CD4-positive, alpha-beta T cell treated with Interleukin-2 at 100 ng/mL for 4 hours (primary cell): ENCODE measurements around the gene LAMTOR4.

Experiments
- DNase-seq: peaks from one replicate; pipeline ENCODE4 v3.0.0-alpha.2; 2020; ENCODE audit warnings: low spot score

The LAMTOR4 gene

DNA sequence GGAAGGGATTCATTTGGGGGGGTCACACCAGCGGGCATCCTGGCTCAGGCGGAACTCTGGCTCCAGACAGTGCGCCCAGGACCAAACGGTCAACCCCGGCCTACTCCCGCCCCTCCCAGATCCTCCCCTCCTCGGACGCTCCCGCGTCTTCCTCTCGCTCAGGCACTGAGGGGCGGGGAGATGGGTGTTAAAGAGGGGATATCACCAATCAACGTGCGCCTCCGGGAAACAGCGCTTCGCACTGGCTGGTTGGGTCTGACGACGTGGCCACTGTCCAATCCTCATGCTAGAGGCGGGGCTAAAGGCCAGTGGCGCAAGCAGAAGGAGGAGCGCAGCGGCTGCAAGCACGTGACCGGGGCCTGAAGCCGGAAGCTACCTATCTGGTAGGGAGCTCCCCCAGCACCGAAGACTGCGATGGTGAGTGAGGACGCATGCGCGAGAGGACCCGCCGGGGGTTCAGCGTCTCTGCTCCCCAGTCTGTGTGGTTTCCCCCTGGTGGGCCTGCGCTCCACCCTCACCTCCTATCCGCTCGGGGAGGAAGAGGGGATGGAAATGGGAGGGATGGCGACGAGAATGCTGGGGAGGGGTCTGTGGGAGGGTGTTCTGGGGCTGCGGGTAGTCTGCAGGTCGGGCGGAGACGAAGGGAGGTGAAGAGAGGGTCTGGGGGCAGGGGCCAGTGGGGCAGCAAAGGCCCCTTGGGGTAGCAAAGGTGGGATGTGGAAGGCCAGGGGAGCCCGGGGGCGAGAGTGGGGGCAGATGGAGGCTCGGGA lies at the start of gene LAMTOR4:
Gene LAMTOR4, plus strand, starts transcription at position 360 of the 770 bp plus-strand sequence. Its CDS starts 55 bp downstream, at position 415.
- peak; percentile 98 for DNase-seq

DNA sequence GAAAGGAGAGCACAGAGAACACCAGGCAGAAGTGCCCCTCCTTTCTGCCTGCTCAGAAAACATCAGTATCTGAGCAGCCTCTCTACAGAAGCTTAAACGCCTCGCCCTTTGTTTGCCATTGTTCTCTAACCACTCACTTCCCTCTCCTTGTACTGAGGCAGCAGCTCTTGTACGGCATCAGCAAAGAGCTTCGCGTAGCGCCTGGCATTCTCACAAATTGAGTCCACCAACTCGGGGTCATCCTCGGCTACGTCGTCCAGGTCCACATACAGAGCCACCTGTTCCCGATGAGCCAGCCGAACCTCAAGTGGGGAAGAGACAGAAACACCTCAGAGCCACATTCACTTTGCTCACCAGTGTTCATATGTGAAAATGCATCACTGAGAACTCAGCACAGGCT lies 49.3 kb upstream of the LAMTOR4 start:
- no peak for DNase-seq

DNA sequence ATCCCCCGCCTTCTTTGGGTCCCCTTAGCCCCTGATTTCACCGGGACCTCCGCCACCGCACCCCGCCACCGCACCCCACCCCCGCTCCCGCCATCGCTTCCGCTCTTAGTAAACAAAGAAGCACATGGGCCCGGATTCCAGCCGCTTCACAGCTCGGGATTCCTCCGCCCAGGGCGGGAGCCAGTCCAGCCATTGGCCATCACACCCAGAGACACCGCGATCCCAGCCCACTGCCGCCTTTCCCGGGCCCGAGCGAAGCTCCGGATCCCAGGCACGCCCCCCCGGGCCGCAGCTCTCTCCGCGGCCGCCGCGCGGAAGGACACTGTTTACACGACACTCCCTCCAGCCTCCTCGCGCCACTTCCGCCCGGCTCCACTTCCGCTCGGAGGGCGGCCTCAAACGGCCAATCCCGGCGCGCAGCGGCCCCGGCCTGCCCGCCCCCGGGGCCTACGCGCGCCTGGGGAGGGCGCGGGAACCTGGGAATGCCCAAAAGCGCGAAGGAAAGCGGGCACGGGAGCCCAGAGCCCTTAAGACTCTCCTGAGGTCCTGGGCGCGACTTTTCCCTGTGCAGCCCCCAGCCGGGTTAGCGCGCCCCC lies 48.2 kb upstream of the LAMTOR4 start:
- DNase-seq, result peak; percentile 85

GRCh38 chr7:100101016-100101862 lies 47.5 kb upstream of the LAMTOR4 start, which contains the start of the genes AP4M1 and MCM7:
Gene AP4M1, plus strand, starts transcription at chr7:100101643. Its CDS starts 72 bp downstream, at chr7:100101715.
Gene MCM7, minus strand, starts transcription at chr7:100101397. Its CDS starts 103 bp downstream, at chr7:100101294.
- peak; percentile 97 for DNase-seq

GRCh38 chr7:100102950-100103840 lies 45.5 kb upstream of the LAMTOR4 start:
- no peak for DNase-seq

DNA sequence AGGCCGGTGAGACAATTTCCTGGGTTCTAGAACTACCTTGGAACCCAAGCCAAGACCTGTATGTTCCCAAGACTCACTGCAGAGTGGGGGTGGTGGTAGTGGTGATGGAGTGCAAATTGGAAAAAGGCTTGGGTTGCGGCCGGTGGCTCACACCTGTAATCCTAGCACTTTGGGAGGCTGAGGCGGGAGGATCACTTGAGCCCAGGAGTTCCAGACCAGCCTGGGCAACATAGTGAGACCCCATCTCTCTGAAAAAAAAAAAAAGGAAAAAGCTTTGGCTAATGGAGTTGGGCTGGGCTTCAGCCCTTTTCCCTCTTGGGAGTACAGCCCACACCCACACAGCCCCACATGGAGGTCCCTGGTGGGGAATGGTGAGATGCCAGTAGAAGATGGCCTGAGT lies 43.2 kb upstream of the LAMTOR4 start:
- no peak for DNase-seq

DNA sequence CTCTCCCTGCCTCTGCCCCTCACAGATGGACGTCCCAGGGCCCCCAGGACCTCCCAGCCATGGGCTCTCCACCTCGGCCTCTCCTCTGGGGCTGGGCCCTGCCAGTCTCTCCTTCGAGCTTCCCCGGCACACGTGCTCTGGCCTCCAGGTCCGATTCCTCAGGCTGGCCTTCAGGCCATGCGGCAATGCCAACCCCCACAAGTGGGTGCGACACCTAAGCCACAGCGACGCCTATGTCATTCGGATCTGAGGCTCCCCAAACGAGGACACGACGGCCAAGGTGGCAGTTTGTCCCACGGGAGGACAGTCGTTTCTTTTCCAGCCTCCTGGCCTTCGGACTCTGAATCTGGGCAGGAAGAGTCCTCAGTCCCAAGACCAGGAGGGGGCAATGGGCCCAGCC lies 42.1 kb upstream of the LAMTOR4 start:
- no peak for DNase-seq

GRCh38 chr7:100107125-100107737 lies 41.5 kb upstream of the LAMTOR4 start:
- no peak for DNase-seq

- no peak for DNase-seq
Measured at GRCh38 chr7:100107890-100108289, 40.8 kb upstream of the LAMTOR4 start.

DNA sequence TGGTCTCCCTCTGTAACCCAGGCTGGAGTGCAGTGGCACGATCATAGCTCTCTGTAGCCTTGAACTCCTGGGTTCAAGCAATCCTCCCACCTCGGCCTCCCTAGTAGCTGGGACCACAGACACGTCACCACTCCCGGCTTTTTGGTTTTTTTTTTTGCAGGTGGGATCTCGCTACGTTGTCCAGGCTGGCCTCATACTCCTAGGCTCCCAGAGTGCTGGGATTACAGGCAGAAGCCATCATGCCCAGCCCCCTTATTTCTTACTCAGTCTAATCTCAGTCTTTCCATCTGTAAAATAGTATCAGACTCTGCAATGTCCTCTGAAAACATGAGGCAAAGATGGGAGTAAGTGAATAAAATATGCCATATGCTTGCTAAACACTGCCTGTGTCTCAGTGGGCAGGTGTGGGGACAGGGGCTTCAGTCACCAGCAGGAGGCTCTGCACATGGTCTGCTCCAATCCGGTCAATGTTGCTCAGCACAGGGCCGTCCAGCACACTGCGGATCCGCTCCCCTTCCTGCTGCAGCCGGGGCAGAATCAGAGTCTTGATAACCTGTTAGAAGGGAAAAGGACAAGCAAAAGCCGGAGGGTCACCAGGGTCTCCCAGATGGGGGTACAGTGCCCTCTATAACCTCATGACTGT lies 39.1 kb upstream of the LAMTOR4 start:
- DNase-seq, result no peak

DNA sequence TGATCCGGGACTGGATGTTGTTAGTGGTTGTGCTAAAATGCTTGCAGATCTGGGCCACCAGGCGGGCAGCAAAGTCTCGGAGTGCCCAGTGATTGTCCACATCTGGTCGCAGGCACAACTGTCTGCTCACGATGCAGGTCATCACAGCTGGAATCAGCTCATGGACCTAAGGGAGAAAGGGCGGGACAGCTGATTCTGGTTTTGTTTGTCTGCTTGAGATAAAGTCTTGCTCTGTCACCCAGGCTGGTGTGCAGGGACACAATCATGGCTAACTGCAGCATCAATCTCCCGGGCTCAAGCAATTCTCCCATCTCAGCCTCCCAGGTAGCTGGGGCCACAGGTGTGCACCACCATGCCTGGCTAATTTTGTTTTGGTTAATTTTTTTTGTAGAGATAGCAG lies 37.6 kb upstream of the LAMTOR4 start:
- no peak for DNase-seq

GRCh38 chr7:100111914-100112313 lies 36.8 kb upstream of the LAMTOR4 start:
- DNase-seq, result no peak

DNA sequence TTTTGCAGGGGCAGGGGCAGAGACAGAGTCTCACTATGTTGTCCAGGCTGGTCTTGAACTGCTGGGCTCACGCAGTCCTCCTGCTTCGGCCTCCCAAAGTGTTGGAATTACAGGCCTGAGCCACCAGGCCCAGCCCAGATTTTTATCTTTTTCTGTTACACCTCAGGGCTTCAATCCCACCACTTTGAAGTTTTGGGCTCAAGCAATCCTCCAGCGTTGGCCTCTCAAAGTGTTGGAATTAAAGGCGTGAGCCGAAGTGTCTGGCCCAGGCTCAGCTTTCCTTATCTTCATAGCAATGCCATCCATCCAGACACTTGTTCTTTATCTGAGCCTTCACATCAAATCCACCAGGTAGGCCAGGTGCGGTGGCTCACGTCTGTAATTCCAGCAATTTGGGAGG lies 33.7 kb upstream of the LAMTOR4 start:
- DNase-seq, result no peak

DNA sequence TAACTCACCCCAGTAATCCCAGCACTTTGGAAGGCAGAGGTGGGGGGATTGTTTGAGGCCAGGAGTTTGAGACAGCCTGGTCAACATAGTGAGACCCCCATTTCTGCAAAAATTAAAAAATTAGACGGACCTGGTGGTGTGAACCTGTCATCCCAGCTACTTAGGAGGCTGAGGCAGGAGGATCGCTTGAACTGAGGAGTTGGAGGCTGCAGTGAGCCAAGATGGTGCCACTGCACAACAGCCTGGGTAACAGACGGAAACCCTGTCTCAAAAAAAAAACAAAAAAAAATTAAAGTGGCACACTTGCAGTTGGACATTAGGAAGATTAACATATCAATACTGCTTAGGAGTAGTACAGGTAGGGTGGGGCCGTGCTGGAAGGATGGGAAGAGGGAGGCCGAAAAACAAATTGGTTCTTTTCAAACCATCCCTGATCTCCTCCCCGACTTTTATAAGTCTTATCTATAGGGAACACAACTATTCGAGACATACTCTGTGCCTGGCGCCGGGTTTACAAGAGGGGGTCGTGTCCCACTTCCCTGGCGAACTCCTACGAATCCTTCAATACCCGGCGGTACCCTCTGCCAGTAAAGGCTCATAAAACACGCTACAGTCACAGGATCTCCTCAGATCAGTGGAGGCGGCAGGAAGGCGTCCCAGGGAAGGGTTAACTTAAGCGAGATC lies 30.2 kb upstream of the LAMTOR4 start:
- no peak for DNase-seq

DNA sequence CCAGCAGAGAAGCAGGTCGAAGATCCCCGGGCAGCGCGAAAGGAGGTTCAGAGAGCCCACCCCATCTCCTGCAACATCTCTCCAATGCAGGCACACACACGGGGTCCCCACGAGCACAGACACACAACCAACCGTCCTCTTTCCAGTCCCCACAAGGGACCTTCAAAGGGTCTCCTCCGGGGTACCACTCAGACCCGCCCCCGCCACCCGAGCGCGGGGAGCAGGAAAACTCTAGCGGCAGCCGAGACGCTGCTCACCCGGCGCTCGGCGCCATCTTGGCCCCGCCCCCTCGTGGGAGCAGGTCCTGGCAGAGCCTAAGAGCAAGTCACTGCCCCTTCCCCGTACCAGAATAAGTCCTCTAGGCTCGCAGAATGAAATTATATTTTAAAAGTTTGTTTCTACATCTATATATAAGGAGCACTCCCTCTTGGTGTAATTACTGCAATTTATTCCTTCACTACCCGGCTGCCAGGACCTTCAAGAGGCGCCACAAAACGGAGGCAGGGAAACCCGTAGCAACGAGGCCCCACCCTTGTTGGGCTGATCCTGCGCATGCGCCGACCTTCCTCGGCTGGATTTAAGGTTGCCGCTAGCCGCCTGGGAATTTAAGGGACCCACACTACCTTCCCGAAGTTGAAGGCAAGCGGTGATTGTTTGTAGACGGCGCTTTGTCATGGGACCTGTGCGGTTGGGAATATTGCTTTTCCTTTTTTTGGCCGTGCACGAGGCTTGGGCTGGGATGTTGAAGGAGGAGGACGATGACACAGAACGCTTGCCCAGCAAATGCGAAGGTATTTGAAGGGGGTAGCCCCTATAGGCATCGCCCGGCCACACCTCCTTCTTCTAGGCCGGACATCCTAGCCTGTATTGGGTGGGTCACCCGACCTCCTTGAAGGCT lies 29.4 kb upstream of the LAMTOR4 start, which contains the start of the genes CNPY4 and TAF6:
Gene CNPY4, plus strand, starts transcription at position 563 of the 898 bp plus-strand sequence. Its CDS starts 111 bp downstream, at position 674.
Gene TAF6, minus strand, starts transcription at position 287 of the 898 bp plus-strand sequence. CDS start 5,149 bp downstream, outside the sequence.
- DNase-seq, result peak; percentile 97

DNA sequence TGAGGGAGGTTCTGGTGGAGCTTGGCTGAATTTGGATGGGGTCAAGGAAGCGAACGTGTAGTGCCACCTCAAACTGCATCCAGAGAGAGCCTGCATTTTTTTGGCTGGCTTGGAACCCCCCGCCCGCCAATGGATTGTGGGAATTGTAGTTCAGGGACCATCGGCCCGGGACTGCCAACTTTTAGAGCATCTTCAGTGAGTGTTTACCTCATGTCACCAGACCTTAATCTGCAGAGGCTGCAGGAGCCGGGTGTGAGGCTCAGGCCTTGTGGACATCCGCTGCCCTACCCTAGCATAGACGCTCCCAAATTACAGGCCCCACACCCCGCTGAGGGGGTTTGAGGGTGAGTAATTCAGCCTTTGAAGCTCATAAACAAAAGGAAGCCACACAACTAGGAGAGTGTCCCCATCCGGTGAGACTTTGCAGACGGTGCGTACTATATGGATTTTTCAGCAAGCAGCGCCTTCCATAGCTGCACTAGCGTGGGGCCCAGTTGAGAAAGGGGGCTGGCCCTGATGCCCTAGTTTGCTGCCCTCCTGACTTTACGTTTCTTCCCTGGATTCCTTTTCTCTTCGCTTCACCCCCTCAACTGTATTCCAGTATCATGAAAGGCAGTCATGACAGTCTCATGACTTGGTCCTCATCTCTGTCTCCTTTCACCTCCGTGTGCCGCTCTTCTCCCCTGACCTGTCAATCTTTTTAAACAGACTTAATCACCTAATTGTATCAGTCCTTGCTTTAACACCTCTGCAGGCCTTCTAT lies 28.6 kb upstream of the LAMTOR4 start:
- peak; percentile 83 for DNase-seq

DNA sequence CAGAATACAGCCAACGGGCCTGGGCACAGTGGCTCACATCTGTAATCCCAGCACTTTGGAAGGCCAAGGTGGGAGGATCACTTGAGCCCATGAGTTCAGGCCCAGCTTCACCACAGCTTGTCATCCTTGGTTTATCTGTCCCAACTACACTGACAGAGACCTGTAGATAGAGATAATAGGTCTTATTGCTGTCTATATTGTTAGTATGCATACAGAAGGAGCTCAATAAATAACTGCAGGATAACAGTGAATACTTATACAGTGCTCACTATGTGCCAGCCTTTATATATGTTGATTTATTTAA lies 28.0 kb upstream of the LAMTOR4 start:
- DNase-seq, result no peak

- no peak for DNase-seq
Measured at GRCh38 chr7:100122067-100122466, 26.7 kb upstream of the LAMTOR4 start.
